GM23338 (cell line): Measurements from ENCODE around the gene ZNF700. TPM values are rescaled to one million over a fixed set of nuclear protein-coding genes. Genes with fewer than 3 reads are reported as not detected.
A peak's percentile ranks its signal among the peaks of the same experiment; 100 is the strongest.
"Not testable (repeated sequence)": the region's sequence is repeated elsewhere in the genome, so short reads cannot be mapped to it uniquely, and the experiment has no call there.

ENCODE experiments used
- ATAC-seq: fragments of 200-7000 bp; cut with Tn5 transposase; 3 replicates; pipeline ENCODE4 v1.9.1; 2020
- DNase-seq: peaks from one replicate; pipeline ENCODE4 v3.0.0-alpha.2; 2015; ENCODE audit warnings: low spot score
- H2AFZ ChIP-seq: fragments of 200-600 bp; sonication (generic); 2 replicates; pipeline ENCODE4 v1.8.0; 2016; ENCODE audit warnings: antibody characterized with exemption, mild to moderate bottlenecking, moderate library complexity
- H3F3A ChIP-seq: fragments of 200-600 bp; sonication (generic); replicated peaks from 2 replicates; pipeline ENCODE4 v1.8.0; 2017; ENCODE audit warnings: antibody characterized with exemption, mixed run types, low read depth
- H3K27ac ChIP-seq: fragments of 200-600 bp; sonication (generic); 2 replicates; pipeline ENCODE4 v1.6.1; 2016; ENCODE audit warnings: low read depth
- H3K27me3 ChIP-seq: fragments of 200-600 bp; sonication (generic); 2 replicates; pipeline ENCODE4 v1.8.0; 2016; ENCODE audit warnings: mild to moderate bottlenecking, mixed run types, moderate library complexity; ENCODE audit not compliant: insufficient read depth
- H3K36me3 ChIP-seq: fragments of 200-600 bp; sonication (generic); 2 replicates; pipeline ENCODE4 v1.8.0; 2016; ENCODE audit warnings: mild to moderate bottlenecking; ENCODE audit not compliant: insufficient read depth
- H3K4me1 ChIP-seq: fragments of 200-600 bp; sonication (generic); 2 replicates; pipeline ENCODE4 v1.8.0; 2016; ENCODE audit warnings: mild to moderate bottlenecking, moderate library complexity; ENCODE audit not compliant: insufficient read depth
- H3K4me2 ChIP-seq: fragments of 200-600 bp; sonication (generic); 2 replicates; pipeline ENCODE4 v1.7.1; 2017; ENCODE audit warnings: mixed run types
- H3K4me3 ChIP-seq: fragments of 200-600 bp; sonication (generic); 2 replicates; pipeline ENCODE4 v1.6.1; 2016; ENCODE audit warnings: mixed run types
- H3K79me2 ChIP-seq: fragments of 200-600 bp; sonication (generic); replicated peaks from 2 replicates; pipeline ENCODE4 v1.8.0; 2017; ENCODE audit warnings: mild to moderate bottlenecking; ENCODE audit not compliant: insufficient read depth
- H3K9me2 ChIP-seq: fragments of 200-600 bp; sonication (generic); 2 replicates; pipeline ENCODE4 v1.8.0; 2017; ENCODE audit not compliant: insufficient read depth
- H4K20me1 ChIP-seq: fragments of 200-600 bp; sonication (generic); replicated peaks from 2 replicates; pipeline ENCODE4 v1.8.0; 2017; ENCODE audit warnings: mild to moderate bottlenecking; ENCODE audit not compliant: insufficient read depth
- H3K27ac Mint-ChIP-seq: 2 replicates; pipeline ENCODE4 v1.8.0; 2020; ENCODE audit warnings: inconsistent platforms, mild to moderate bottlenecking, moderate library complexity, mixed read lengths
- H3K27me3 Mint-ChIP-seq: 3 replicates; pipeline ENCODE4 v1.8.0; 2022; ENCODE audit warnings: low read depth, mild to moderate bottlenecking, moderate library complexity, mixed read lengths, inconsistent platforms; ENCODE audit not compliant: insufficient read depth, poor library complexity
- H3K36me3 Mint-ChIP-seq: 3 replicates; pipeline ENCODE4 v1.8.0; 2021; ENCODE audit warnings: low read depth, mild to moderate bottlenecking, inconsistent platforms, moderate library complexity, mixed read lengths
- H3K4me1 Mint-ChIP-seq: 3 replicates; pipeline ENCODE4 v1.8.0; 2020; ENCODE audit warnings: mild to moderate bottlenecking, inconsistent platforms, mixed read lengths
- H3K4me3 Mint-ChIP-seq: 3 replicates; pipeline ENCODE4 v1.8.0; 2021; ENCODE audit warnings: moderate library complexity, mild to moderate bottlenecking, inconsistent platforms, mixed read lengths
- H3K9me3 Mint-ChIP-seq: 3 replicates; pipeline ENCODE4 v1.8.0; 2020; ENCODE audit warnings: moderate library complexity, mild to moderate bottlenecking, inconsistent platforms, mixed read lengths
- POLR2AphosphoS5 ChIP-seq: IDR thresholded peaks from 2 replicates; pipeline ENCODE4 v1.6.1; 2016; ENCODE audit warnings: antibody characterized with exemption, low read depth
- long read RNA-seq: library from polyadenylated mRNA; unstranded; transcript quantifications from one replicate; pipeline ENCODE4 v2.0.0, GENCODE V29; 2020; ENCODE audit not compliant: unreplicated experiment
- polyA plus RNA-seq: library from polyadenylated mRNA; unstranded; fragments of >200 nt; fragmentation: Nextera tagmentation; extraction: Ambion mirVana; gene quantifications from 2 replicates; pipeline ENCODE4 v1.2.1, GENCODE V29; 2016
- total RNA-seq: library from RNA; depleted of rRNA; stranded (reverse); fragments of >200 nt; shearing (Covaris generic); gene quantifications from 2 replicates; pipeline ENCODE4 v1.2.3, GENCODE V29; 2014; rRNA removed
- TF ChIP-seq, protein P1 (sequence below): IDR thresholded peaks from 2 replicates; pipeline ENCODE4 v1.6.1; 2016; ENCODE audit warnings: antibody characterized with exemption
- TF ChIP-seq, protein P2 (sequence below): IDR thresholded peaks from one replicate; pipeline ENCODE4 v1.6.1; 2018; ENCODE audit warnings: antibody characterized with exemption; ENCODE audit not compliant: unreplicated experiment
- TF ChIP-seq, protein P3 (sequence below), 2 experiments: fragments of 200-600 bp in 1 of 2; sonication (generic) in 1 of 2; conservative IDR thresholded peaks; 2 replicates each; pipeline versions ENCODE4 v1.5.1 to v1.6.1; 2016 to 2017; ENCODE audit warnings: antibody characterized with exemption in 2 of 2, low read depth in 2 of 2, mild to moderate bottlenecking in 2 of 2, moderate library complexity in 1 of 2

The ZNF700 gene
- total RNA-seq (9.3 and 13.6 TPM in 2 replicates), polyA plus RNA-seq (4.5 and 6.0 TPM in 2 replicates)
- long read RNA-seq = 0 reads

DNA sequence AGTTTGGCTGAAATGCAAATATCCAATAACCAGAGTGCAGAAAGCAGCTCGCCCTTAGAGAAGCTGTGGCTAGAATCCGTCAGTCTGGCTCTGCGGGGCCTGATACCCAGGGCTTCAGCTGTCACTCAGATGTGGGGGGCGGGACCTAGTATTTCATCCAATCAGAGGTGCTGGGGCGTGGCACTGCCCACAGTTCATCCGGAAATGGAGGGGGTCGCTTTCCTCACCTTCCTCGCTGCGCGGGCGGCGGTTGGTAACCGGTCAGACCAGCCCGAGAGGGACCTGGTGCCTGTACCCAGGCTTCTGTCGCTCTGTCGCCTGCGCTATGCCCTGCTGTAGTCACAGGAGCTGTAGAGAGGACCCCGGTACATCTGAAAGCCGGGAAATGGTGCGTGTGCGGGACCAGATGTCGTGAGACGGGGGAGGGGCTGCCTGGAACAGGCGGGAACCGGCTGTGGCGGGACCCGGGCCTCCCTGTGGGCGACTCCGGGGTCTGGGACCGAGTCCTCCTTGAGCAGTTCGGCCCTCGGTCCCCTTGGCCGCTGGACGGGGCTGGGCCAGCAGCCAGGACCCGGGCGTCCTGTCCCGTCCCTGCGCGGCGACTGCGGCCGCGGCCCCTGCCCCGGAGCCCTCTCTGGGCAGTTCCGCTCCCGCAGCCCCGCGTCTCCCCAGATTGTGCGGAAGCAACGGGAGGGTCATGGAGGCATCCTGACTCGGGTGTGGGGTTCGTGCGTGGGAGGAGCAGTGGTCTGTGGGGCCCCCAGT is at the start of gene ZNF700:
TSS of gene ZNF700 (plus strand) at position 222 of the 765 bp plus-strand sequence. CDS start at position 326, 104 bp downstream.
- H3K4me1 ChIP-seq = peaks cover 9% of the 10 kb centered on the region; the same call in 1 of the 2 replicates
- H3K9me3 Mint-ChIP-seq = peaks cover 92% of the 10 kb centered on the region
- 0 out of 2 replicates have a peak, but pooled peaks cover 2% of the 10 kb centered on the region for H3K27me3 ChIP-seq
- H3K27ac ChIP-seq = peak within 1 kb of the TSS; percentile 96
- H3F3A ChIP-seq = no peaks in the 10 kb centered on the region
- H4K20me1 ChIP-seq = peaks cover 9% of the 10 kb centered on the region
- peak within 1 kb of the TSS; percentile 74; the same call in 1 of the 2 replicates for H2AFZ ChIP-seq
- no peaks in the 10 kb centered on the region for H3K27me3 Mint-ChIP-seq
- H3K4me3 Mint-ChIP-seq = no peak within 1 kb of the TSS; the same call in 2 of the 3 replicates
- peak; percentile 99 for DNase-seq
- no peak within 1 kb of the TSS for H3K27ac Mint-ChIP-seq
- H3K36me3 ChIP-seq = no peaks in the 10 kb centered on the region
- H3K4me1 Mint-ChIP-seq = no peaks in the 10 kb centered on the region
- H3K9me2 ChIP-seq = no peaks in the 10 kb centered on the region
- peaks cover 28% of the 10 kb centered on the region for H3K36me3 Mint-ChIP-seq
- peaks cover 39% of the 10 kb centered on the region for H3K79me2 ChIP-seq
- H3K4me2 ChIP-seq = peak within 1 kb of the TSS; percentile 81
- TF ChIP-seq, protein P1, sequence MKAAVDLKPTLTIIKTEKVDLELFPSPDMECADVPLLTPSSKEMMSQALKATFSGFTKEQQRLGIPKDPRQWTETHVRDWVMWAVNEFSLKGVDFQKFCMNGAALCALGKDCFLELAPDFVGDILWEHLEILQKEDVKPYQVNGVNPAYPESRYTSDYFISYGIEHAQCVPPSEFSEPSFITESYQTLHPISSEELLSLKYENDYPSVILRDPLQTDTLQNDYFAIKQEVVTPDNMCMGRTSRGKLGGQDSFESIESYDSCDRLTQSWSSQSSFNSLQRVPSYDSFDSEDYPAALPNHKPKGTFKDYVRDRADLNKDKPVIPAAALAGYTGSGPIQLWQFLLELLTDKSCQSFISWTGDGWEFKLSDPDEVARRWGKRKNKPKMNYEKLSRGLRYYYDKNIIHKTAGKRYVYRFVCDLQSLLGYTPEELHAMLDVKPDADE = peak; percentile 60; the same call in 1 of the 2 replicates
- peak; percentile 95 for TF ChIP-seq POLR2AphosphoS5
- TF ChIP-seq, protein P2, sequence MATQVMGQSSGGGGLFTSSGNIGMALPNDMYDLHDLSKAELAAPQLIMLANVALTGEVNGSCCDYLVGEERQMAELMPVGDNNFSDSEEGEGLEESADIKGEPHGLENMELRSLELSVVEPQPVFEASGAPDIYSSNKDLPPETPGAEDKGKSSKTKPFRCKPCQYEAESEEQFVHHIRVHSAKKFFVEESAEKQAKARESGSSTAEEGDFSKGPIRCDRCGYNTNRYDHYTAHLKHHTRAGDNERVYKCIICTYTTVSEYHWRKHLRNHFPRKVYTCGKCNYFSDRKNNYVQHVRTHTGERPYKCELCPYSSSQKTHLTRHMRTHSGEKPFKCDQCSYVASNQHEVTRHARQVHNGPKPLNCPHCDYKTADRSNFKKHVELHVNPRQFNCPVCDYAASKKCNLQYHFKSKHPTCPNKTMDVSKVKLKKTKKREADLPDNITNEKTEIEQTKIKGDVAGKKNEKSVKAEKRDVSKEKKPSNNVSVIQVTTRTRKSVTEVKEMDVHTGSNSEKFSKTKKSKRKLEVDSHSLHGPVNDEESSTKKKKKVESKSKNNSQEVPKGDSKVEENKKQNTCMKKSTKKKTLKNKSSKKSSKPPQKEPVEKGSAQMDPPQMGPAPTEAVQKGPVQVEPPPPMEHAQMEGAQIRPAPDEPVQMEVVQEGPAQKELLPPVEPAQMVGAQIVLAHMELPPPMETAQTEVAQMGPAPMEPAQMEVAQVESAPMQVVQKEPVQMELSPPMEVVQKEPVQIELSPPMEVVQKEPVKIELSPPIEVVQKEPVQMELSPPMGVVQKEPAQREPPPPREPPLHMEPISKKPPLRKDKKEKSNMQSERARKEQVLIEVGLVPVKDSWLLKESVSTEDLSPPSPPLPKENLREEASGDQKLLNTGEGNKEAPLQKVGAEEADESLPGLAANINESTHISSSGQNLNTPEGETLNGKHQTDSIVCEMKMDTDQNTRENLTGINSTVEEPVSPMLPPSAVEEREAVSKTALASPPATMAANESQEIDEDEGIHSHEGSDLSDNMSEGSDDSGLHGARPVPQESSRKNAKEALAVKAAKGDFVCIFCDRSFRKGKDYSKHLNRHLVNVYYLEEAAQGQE = no peak
- H3K4me3 ChIP-seq = peak within 1 kb of the TSS; percentile 86
- ATAC-seq = peak; percentile 66

DNA sequence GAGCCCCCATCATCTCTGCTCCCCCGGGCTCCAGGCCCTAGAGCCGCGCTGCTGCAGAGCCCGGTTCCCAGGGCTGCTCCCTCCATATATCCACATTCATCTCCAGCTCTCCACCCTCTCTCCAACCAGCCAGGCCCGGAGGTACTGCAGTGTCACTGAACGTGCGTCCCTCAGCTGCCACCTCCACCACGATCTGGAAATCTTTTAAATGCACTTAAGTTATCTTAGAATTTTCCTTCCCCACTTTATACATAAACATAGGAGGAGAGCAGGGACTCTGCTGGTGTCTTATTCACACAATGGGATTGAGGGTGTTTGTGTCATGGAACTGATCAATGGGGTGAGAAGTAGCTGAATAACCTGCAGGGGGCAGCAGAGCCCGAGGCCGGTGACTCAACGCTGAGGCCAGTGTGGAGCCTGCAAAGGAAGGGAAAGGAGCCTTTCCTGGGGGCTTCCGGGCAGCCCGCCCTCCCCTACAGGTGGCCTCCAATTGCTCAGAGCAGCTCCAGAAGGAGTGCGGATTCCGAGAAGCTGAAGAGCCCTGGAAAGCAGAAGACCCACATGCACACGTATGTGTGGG is 45.1 kb upstream of the ZNF700 start:
- H3K9me2 ChIP-seq, H3K27me3 ChIP-seq, H3K36me3 ChIP-seq, H3K79me2 ChIP-seq, H2AFZ ChIP-seq, ATAC-seq, H3K4me2 ChIP-seq, H3K27me3 Mint-ChIP-seq, H3F3A ChIP-seq, H3K27ac ChIP-seq, H3K27ac Mint-ChIP-seq, H3K4me1 Mint-ChIP-seq, H3K4me3 Mint-ChIP-seq, H3K4me3 ChIP-seq, H4K20me1 ChIP-seq, H3K4me1 ChIP-seq: not testable (repeated sequence)
- Mint-ChIP-seq H3K9me3 (peaks cover 100% of the 10 kb centered on the region), H3K36me3 (peaks cover 44% of the 10 kb centered on the region)
- TF ChIP-seq, protein P3, sequence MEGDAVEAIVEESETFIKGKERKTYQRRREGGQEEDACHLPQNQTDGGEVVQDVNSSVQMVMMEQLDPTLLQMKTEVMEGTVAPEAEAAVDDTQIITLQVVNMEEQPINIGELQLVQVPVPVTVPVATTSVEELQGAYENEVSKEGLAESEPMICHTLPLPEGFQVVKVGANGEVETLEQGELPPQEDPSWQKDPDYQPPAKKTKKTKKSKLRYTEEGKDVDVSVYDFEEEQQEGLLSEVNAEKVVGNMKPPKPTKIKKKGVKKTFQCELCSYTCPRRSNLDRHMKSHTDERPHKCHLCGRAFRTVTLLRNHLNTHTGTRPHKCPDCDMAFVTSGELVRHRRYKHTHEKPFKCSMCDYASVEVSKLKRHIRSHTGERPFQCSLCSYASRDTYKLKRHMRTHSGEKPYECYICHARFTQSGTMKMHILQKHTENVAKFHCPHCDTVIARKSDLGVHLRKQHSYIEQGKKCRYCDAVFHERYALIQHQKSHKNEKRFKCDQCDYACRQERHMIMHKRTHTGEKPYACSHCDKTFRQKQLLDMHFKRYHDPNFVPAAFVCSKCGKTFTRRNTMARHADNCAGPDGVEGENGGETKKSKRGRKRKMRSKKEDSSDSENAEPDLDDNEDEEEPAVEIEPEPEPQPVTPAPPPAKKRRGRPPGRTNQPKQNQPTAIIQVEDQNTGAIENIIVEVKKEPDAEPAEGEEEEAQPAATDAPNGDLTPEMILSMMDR (conservative IDR thresholded peaks at IDR 0.05; ENCODE audit: low read depth in 2 of 2) = peak; percentile 56 to 60
- DNase-seq = peak; percentile 56
